DMS114 treated with DMSO at 0.1 percent for 48 hours (cell line): Measurements from ENCODE around the gene MYH9.

Experiments
- DNase-seq: peaks from one replicate; lab custom pipeline; 2025; ENCODE audit not compliant: unreplicated experiment; lab: John Stamatoyannopoulos, UW

The MYH9 gene

GRCh38 chr22:36351921-36352802 lies 35.6 kb downstream of the MYH9 start:
- no peak for DNase-seq

GRCh38 chr22:36350751-36351594 lies 36.8 kb downstream of the MYH9 start:
- DNase-seq = no peak

DNA sequence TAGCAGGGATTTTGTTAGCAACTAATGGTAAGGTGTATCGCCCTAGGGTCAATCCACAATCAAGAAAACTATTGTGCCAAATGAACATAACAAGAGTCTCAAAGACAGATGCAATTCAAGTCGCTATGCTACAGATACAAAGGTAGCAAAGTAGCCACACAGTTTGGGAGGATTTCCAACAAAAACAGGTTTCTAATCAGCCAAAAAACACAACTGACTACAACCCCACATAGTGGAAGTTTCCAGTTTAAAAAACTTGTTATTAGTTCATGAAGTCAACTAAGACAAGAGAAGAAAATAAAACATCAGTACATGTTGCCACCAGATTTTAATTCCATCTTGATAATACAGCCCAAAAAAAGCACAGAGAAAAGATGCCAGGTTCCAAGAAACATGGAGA lies 38.0 kb downstream of the MYH9 start:
- no peak for DNase-seq

- DNase-seq = no peak
These were observed 39.0 kb downstream of the MYH9 start for GRCh38 chr22:36348760-36349159.

GRCh38 chr22:36347094-36347493 lies 40.7 kb downstream of the MYH9 start:
- no peak for DNase-seq

- DNase-seq = no peak
These were observed 43.5 kb downstream of the MYH9 start for GRCh38 chr22:36344106-36344827.

DNA sequence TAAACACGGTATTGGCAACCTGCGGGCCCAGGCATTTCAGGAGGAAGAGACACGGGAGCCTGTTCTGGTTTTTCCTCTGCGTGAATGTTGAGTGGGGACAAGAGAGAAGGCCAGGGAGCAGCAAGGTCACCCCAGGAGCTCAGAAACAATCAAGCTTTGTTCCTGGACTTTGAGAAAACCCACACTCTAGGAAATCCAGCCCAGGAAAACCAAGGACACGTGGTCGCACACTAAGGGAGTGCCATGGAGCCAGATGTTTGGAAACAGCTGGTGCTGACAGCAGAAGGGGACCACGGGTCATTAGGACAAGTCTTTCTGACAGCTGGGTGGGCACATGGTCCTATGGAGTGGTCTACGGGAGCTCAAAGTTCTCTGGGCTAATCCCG lies 44.1 kb downstream of the MYH9 start:
- DNase-seq = no peak

DNA sequence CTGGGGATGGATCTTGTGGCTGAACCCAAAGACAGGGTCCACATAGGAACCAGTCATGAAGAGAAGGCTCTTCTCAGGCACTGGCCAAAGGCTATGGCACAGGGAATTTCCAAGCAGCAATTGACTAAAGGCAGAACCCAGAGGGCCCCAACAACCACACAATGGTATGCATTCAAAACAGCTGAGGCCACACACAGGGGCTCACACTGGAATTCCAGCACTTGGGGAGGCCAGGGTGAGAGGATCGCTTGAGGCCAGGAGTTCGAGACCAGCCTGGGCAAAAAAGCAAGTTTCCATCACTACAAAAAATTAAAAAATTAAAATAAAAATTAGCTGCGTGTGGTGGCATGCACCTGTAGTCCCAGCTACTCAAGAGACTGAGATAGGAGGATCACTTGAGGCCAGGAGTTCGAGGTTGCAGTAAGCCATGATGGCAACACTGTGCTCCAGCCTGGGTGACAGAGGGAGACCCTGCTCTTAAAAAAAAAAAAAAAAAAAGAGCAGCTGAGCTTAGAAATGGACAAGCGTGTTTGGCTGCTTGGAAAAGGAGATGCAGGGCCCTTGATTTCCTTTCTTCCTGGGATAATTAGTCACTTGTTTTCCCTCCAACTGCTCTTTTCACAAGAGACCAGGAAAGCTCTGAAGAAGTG lies 44.6 kb downstream of the MYH9 start:
- DNase-seq = no peak

- DNase-seq = no peak
These were observed 46.1 kb downstream of the MYH9 start for GRCh38 chr22:36341640-36342041.

DNA sequence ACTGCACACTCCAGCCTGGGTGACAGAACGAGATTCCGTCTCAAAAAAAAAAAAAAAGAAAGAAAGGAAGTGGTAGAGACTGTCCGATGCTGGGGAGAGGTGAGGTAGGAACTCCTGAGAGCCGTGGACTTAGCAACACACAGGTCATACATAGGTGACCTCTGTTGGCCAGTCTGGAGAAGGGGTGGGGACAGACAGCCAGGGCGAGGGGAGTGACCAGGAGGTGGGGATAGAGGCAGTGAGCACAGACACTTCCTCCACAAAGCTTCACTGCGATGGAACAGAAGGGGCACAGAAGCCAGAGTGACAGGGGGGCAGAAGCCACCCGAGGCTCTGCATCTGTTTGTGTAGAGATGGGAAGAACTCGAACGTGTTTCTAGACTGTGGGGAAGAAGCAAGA lies 47.1 kb downstream of the MYH9 start:
- DNase-seq = no peak

GRCh38 chr22:36339171-36340065 lies 48.3 kb downstream of the MYH9 start:
- DNase-seq = no peak

GRCh38 chr22:36337365-36338130 lies 50.2 kb downstream of the MYH9 start:
- DNase-seq = no peak

GRCh38 chr22:36336246-36337182 lies 51.3 kb downstream of the MYH9 start:
- DNase-seq = no peak

- no peak for DNase-seq
These were observed 52.1 kb downstream of the MYH9 start for GRCh38 chr22:36335621-36336020.

GRCh38 chr22:36334821-36335603 lies 52.8 kb downstream of the MYH9 start:
- no peak for DNase-seq

DNA sequence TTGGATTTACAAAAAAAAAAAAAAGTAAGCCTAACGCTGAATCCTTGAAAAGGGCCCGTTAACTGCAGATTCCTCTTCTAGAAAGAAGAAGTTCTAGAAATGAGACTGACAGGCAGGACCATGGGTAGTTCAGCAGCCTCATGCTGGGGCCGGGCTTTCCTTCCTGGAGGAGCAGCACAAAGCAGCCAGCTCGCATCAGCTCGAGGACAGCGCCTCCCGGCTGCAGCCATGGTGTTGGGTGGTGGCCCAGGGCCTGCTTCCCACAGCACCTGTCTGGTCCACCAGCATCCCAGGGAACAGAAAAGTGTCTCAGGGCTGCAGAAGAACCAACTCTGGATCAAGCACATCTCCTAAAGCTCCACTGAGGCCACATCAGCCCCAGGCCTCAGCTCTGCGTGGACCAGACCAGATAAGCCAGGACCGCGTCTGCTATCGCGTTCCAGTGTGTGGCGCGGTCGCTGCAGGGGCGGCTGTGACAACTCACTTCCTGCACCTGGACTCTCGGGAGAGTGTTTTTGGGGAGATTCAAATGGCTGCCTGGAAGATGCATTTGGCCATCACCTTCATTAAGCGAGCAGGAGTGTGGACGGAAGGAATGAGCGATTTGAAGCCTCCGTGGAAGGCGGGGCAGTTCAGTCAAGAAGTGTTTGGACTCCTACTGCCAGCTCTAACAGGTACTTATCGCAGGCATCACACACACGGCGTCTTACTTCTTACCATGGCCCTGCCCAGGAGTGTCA lies 53.5 kb downstream of the MYH9 start:
- DNase-seq = no peak

DNA sequence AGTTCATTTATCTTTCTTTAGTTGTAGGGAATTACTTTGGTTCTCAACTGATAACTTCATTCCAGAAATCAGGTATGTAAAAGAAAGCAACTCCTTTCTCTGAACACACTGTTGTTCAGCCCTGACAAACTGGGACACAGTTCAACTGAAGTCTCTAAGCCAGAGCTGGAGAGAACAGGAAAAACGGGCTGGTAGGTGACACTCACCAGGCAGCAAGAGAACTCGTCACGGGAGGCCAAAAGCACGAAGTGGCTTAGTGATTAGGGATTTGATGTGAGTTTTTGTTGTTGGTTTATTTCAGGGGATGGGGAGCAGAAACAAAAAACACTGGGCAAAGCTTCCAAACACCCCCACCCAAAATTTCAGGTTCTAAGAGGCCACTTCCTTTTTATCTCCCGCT lies 54.1 kb downstream of the MYH9 start:
- DNase-seq = no peak
